GM23338 (cell line): ENCODE data around the gene SMPDL3A. TPM values are rescaled to one million over a fixed set of nuclear protein-coding genes. Genes with fewer than 3 reads are reported as not detected.

Source experiments
- ATAC-seq: fragments of 200-7000 bp; cut with Tn5 transposase; 3 replicates; pipeline ENCODE4 v1.9.1; 2020
- DNase-seq: peaks from one replicate; pipeline ENCODE4 v3.0.0-alpha.2; 2015; ENCODE audit warnings: low spot score
- H2AFZ ChIP-seq: fragments of 200-600 bp; sonication (generic); 2 replicates; pipeline ENCODE4 v1.8.0; 2016; ENCODE audit warnings: antibody characterized with exemption, mild to moderate bottlenecking, moderate library complexity
- H3F3A ChIP-seq: fragments of 200-600 bp; sonication (generic); replicated peaks from 2 replicates; pipeline ENCODE4 v1.8.0; 2017; ENCODE audit warnings: antibody characterized with exemption, mixed run types, low read depth
- H3K27ac ChIP-seq: fragments of 200-600 bp; sonication (generic); 2 replicates; pipeline ENCODE4 v1.6.1; 2016; ENCODE audit warnings: low read depth
- H3K27me3 ChIP-seq: fragments of 200-600 bp; sonication (generic); 2 replicates; pipeline ENCODE4 v1.8.0; 2016; ENCODE audit warnings: mild to moderate bottlenecking, mixed run types, moderate library complexity; ENCODE audit not compliant: insufficient read depth
- H3K36me3 ChIP-seq: fragments of 200-600 bp; sonication (generic); 2 replicates; pipeline ENCODE4 v1.8.0; 2016; ENCODE audit warnings: mild to moderate bottlenecking; ENCODE audit not compliant: insufficient read depth
- H3K4me1 ChIP-seq: fragments of 200-600 bp; sonication (generic); 2 replicates; pipeline ENCODE4 v1.8.0; 2016; ENCODE audit warnings: mild to moderate bottlenecking, moderate library complexity; ENCODE audit not compliant: insufficient read depth
- H3K4me2 ChIP-seq: fragments of 200-600 bp; sonication (generic); 2 replicates; pipeline ENCODE4 v1.7.1; 2017; ENCODE audit warnings: mixed run types
- H3K4me3 ChIP-seq: fragments of 200-600 bp; sonication (generic); 2 replicates; pipeline ENCODE4 v1.6.1; 2016; ENCODE audit warnings: mixed run types
- H3K79me2 ChIP-seq: fragments of 200-600 bp; sonication (generic); replicated peaks from 2 replicates; pipeline ENCODE4 v1.8.0; 2017; ENCODE audit warnings: mild to moderate bottlenecking; ENCODE audit not compliant: insufficient read depth
- H3K9me2 ChIP-seq: fragments of 200-600 bp; sonication (generic); 2 replicates; pipeline ENCODE4 v1.8.0; 2017; ENCODE audit not compliant: insufficient read depth
- H4K20me1 ChIP-seq: fragments of 200-600 bp; sonication (generic); replicated peaks from 2 replicates; pipeline ENCODE4 v1.8.0; 2017; ENCODE audit warnings: mild to moderate bottlenecking; ENCODE audit not compliant: insufficient read depth
- H3K27ac Mint-ChIP-seq: 2 replicates; pipeline ENCODE4 v1.8.0; 2020; ENCODE audit warnings: inconsistent platforms, mild to moderate bottlenecking, moderate library complexity, mixed read lengths
- H3K27me3 Mint-ChIP-seq: 3 replicates; pipeline ENCODE4 v1.8.0; 2022; ENCODE audit warnings: low read depth, mild to moderate bottlenecking, moderate library complexity, mixed read lengths, inconsistent platforms; ENCODE audit not compliant: insufficient read depth, poor library complexity
- H3K36me3 Mint-ChIP-seq: 3 replicates; pipeline ENCODE4 v1.8.0; 2021; ENCODE audit warnings: low read depth, mild to moderate bottlenecking, inconsistent platforms, moderate library complexity, mixed read lengths
- H3K4me1 Mint-ChIP-seq: 3 replicates; pipeline ENCODE4 v1.8.0; 2020; ENCODE audit warnings: mild to moderate bottlenecking, inconsistent platforms, mixed read lengths
- H3K4me3 Mint-ChIP-seq: 3 replicates; pipeline ENCODE4 v1.8.0; 2021; ENCODE audit warnings: moderate library complexity, mild to moderate bottlenecking, inconsistent platforms, mixed read lengths
- H3K9me3 Mint-ChIP-seq: 3 replicates; pipeline ENCODE4 v1.8.0; 2020; ENCODE audit warnings: moderate library complexity, mild to moderate bottlenecking, inconsistent platforms, mixed read lengths
- CREB1 ChIP-seq: fragments of 250-450 bp; sonication (Bioruptor Pico); IDR thresholded peaks from 2 replicates; pipeline ENCODE4 v1.5.0; 2020; ENCODE audit warnings: low read depth, mild to moderate bottlenecking, moderate library complexity
- EZH2 ChIP-seq: fragments of 200-600 bp; sonication (generic); IDR thresholded peaks from one replicate; pipeline ENCODE4 v1.8.0; 2017; ENCODE audit warnings: antibody characterized with exemption, mild to moderate bottlenecking, low read depth; ENCODE audit not compliant: unreplicated experiment
- EZH2phosphoT487 ChIP-seq: fragments of 200-600 bp; sonication (generic); IDR thresholded peaks from one replicate; pipeline ENCODE4 v1.8.1; 2018; ENCODE audit warnings: antibody characterized with exemption; ENCODE audit not compliant: unreplicated experiment
- JUNB ChIP-seq: IDR thresholded peaks from one replicate; pipeline ENCODE4 v1.6.1; 2016; ENCODE audit warnings: antibody characterized with exemption; ENCODE audit not compliant: unreplicated experiment
- NANOG ChIP-seq: IDR thresholded peaks from 2 replicates; pipeline ENCODE4 v1.6.1; 2016; ENCODE audit warnings: antibody characterized with exemption, borderline replicate concordance
- POLR2AphosphoS5 ChIP-seq: IDR thresholded peaks from 2 replicates; pipeline ENCODE4 v1.6.1; 2016; ENCODE audit warnings: antibody characterized with exemption, low read depth
- STAT1 ChIP-seq: IDR thresholded peaks from one replicate; pipeline ENCODE4 v1.6.1; 2016; ENCODE audit warnings: antibody characterized with exemption; ENCODE audit not compliant: unreplicated experiment
- ZNF114 ChIP-seq: fragments of 250-450 bp; sonication (Bioruptor Pico); IDR thresholded peaks from 2 replicates; pipeline ENCODE4 v1.5.0; 2020; ENCODE audit warnings: mild to moderate bottlenecking, moderate library complexity
- ZNF331 ChIP-seq: fragments of 250-450 bp; sonication (Bioruptor Pico); IDR thresholded peaks from 2 replicates; pipeline ENCODE4 v1.5.0; 2020; ENCODE audit warnings: low read depth, mild to moderate bottlenecking, moderate library complexity
- polyA plus RNA-seq: library from polyadenylated mRNA; unstranded; fragments of >200 nt; fragmentation: Nextera tagmentation; extraction: Ambion mirVana; gene quantifications from 2 replicates; pipeline ENCODE4 v1.2.1, GENCODE V29; 2016
- total RNA-seq: library from RNA; depleted of rRNA; stranded (reverse); fragments of >200 nt; shearing (Covaris generic); gene quantifications from 2 replicates; pipeline ENCODE4 v1.2.3, GENCODE V29; 2014
- TF ChIP-seq, protein P1 (sequence below): IDR thresholded peaks from one replicate; pipeline ENCODE4 v1.6.1; 2018; ENCODE audit warnings: antibody characterized with exemption; ENCODE audit not compliant: unreplicated experiment
- TF ChIP-seq, protein P2 (sequence below): fragments of 250-450 bp; sonication (Bioruptor Pico); IDR thresholded peaks from 2 replicates; pipeline ENCODE4 v1.5.0; 2020; ENCODE audit warnings: mild to moderate bottlenecking, moderate library complexity
- TF ChIP-seq, protein P3 (sequence below), 2 experiments: fragments of 200-600 bp in 1 of 2; sonication (generic) in 1 of 2; conservative IDR thresholded peaks; 2 replicates each; pipeline versions ENCODE4 v1.5.1 to v1.6.1; 2016 to 2017; ENCODE audit warnings: antibody characterized with exemption in 2 of 2, low read depth in 2 of 2, mild to moderate bottlenecking in 2 of 2, moderate library complexity in 1 of 2
- TF ChIP-seq, protein P4 (sequence below): IDR thresholded peaks from 2 replicates; pipeline ENCODE4 v1.6.1; 2016; ENCODE audit warnings: antibody characterized with exemption

Gene SMPDL3A
- total and polyA plus RNA-seq, 2 experiments from 2014 or later = 3.5 to 6.3 TPM

DNA sequence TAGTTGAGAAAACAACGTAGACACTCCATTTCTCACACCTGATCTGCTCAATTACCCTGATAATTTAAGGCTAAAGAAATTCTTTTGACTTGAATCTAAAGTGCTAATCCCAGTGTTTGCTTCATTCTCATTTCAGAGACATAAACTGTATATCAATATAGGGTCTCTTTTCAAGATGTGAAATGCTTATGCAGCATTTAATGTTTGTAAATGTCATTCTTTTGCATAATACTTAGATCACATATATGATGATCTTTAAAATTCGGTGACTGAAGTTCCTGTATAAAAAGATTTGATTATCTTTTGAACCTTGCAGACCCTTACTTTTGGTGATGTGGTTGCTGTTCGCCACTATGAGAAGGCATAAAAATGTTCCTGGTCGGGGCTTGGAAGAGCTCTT lies 5.7 kb upstream of the SMPDL3A start:
- TF ChIP-seq NANOG (no peak), EZH2 (no peak), POLR2AphosphoS5 (no peak), ZNF331 (CRISPR knock-in tag) (no peak), ZNF114 (CRISPR knock-in tag) (no peak), JUNB (no peak), STAT1 (no peak), EZH2phosphoT487 (no peak), CREB1 (no peak)
- TF ChIP-seq, protein P1, sequence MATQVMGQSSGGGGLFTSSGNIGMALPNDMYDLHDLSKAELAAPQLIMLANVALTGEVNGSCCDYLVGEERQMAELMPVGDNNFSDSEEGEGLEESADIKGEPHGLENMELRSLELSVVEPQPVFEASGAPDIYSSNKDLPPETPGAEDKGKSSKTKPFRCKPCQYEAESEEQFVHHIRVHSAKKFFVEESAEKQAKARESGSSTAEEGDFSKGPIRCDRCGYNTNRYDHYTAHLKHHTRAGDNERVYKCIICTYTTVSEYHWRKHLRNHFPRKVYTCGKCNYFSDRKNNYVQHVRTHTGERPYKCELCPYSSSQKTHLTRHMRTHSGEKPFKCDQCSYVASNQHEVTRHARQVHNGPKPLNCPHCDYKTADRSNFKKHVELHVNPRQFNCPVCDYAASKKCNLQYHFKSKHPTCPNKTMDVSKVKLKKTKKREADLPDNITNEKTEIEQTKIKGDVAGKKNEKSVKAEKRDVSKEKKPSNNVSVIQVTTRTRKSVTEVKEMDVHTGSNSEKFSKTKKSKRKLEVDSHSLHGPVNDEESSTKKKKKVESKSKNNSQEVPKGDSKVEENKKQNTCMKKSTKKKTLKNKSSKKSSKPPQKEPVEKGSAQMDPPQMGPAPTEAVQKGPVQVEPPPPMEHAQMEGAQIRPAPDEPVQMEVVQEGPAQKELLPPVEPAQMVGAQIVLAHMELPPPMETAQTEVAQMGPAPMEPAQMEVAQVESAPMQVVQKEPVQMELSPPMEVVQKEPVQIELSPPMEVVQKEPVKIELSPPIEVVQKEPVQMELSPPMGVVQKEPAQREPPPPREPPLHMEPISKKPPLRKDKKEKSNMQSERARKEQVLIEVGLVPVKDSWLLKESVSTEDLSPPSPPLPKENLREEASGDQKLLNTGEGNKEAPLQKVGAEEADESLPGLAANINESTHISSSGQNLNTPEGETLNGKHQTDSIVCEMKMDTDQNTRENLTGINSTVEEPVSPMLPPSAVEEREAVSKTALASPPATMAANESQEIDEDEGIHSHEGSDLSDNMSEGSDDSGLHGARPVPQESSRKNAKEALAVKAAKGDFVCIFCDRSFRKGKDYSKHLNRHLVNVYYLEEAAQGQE = no peak
- TF ChIP-seq, protein P2, sequence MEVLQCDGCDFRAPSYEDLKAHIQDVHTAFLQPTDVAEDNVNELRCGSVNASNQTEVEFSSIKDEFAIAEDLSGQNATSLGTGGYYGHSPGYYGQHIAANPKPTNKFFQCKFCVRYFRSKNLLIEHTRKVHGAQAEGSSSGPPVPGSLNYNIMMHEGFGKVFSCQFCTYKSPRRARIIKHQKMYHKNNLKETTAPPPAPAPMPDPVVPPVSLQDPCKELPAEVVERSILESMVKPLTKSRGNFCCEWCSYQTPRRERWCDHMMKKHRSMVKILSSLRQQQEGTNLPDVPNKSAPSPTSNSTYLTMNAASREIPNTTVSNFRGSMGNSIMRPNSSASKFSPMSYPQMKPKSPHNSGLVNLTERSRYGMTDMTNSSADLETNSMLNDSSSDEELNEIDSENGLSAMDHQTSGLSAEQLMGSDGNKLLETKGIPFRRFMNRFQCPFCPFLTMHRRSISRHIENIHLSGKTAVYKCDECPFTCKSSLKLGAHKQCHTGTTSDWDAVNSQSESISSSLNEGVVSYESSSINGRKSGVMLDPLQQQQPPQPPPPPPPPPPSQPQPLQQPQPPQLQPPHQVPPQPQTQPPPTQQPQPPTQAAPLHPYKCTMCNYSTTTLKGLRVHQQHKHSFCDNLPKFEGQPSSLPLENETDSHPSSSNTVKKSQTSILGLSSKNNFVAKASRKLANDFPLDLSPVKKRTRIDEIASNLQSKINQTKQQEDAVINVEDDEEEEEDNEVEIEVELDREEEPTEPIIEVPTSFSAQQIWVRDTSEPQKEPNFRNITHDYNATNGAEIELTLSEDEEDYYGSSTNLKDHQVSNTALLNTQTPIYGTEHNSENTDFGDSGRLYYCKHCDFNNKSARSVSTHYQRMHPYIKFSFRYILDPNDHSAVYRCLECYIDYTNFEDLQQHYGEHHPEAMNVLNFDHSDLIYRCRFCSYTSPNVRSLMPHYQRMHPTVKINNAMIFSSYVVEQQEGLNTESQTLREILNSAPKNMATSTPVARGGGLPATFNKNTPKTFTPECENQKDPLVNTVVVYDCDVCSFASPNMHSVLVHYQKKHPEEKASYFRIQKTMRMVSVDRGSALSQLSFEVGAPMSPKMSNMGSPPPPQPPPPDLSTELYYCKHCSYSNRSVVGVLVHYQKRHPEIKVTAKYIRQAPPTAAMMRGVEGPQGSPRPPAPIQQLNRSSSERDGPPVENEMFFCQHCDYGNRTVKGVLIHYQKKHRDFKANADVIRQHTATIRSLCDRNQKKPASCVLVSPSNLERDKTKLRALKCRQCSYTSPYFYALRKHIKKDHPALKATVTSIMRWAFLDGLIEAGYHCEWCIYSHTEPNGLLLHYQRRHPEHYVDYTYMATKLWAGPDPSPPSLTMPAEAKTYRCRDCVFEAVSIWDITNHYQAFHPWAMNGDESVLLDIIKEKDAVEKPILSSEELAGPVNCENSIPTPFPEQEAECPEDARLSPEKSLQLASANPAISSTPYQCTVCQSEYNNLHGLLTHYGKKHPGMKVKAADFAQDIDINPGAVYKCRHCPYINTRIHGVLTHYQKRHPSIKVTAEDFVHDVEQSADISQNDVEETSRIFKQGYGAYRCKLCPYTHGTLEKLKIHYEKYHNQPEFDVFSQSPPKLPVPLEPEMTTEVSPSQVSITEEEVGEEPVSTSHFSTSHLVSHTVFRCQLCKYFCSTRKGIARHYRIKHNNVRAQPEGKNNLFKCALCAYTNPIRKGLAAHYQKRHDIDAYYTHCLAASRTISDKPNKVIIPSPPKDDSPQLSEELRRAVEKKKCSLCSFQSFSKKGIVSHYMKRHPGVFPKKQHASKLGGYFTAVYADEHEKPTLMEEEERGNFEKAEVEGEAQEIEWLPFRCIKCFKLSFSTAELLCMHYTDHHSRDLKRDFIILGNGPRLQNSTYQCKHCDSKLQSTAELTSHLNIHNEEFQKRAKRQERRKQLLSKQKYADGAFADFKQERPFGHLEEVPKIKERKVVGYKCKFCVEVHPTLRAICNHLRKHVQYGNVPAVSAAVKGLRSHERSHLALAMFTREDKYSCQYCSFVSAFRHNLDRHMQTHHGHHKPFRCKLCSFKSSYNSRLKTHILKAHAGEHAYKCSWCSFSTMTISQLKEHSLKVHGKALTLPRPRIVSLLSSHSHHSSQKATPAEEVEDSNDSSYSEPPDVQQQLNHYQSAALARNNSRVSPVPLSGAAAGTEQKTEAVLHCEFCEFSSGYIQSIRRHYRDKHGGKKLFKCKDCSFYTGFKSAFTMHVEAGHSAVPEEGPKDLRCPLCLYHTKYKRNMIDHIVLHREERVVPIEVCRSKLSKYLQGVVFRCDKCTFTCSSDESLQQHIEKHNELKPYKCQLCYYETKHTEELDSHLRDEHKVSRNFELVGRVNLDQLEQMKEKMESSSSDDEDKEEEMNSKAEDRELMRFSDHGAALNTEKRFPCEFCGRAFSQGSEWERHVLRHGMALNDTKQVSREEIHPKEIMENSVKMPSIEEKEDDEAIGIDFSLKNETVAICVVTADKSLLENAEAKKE (CRISPR knock-in tag) = no peak
- TF ChIP-seq, protein P3, sequence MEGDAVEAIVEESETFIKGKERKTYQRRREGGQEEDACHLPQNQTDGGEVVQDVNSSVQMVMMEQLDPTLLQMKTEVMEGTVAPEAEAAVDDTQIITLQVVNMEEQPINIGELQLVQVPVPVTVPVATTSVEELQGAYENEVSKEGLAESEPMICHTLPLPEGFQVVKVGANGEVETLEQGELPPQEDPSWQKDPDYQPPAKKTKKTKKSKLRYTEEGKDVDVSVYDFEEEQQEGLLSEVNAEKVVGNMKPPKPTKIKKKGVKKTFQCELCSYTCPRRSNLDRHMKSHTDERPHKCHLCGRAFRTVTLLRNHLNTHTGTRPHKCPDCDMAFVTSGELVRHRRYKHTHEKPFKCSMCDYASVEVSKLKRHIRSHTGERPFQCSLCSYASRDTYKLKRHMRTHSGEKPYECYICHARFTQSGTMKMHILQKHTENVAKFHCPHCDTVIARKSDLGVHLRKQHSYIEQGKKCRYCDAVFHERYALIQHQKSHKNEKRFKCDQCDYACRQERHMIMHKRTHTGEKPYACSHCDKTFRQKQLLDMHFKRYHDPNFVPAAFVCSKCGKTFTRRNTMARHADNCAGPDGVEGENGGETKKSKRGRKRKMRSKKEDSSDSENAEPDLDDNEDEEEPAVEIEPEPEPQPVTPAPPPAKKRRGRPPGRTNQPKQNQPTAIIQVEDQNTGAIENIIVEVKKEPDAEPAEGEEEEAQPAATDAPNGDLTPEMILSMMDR (conservative IDR thresholded peaks at IDR 0.05; ENCODE audit: low read depth in 2 of 2) = no peak
- TF ChIP-seq, protein P4, sequence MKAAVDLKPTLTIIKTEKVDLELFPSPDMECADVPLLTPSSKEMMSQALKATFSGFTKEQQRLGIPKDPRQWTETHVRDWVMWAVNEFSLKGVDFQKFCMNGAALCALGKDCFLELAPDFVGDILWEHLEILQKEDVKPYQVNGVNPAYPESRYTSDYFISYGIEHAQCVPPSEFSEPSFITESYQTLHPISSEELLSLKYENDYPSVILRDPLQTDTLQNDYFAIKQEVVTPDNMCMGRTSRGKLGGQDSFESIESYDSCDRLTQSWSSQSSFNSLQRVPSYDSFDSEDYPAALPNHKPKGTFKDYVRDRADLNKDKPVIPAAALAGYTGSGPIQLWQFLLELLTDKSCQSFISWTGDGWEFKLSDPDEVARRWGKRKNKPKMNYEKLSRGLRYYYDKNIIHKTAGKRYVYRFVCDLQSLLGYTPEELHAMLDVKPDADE = no peak
- DNase-seq (no peak), ATAC-seq (no peak)
- H4K20me1 ChIP-seq = no peaks in the 10 kb centered on the region
- Mint-ChIP-seq H3K27me3 (peaks cover 7% of the 10 kb centered on the region), H3K27ac (no peak overlapping the region), H3K9me3 (no peaks in the 10 kb centered on the region), H3K36me3 (no peaks in the 10 kb centered on the region), H3K4me3 (no peak overlapping the region), H3K4me1 (peaks cover 55% of the 10 kb centered on the region)
- peaks cover 54% of the 10 kb centered on the region for H3K4me1 ChIP-seq
- no peaks in the 10 kb centered on the region for H3K79me2 ChIP-seq
- no peaks in the 10 kb centered on the region for H3F3A ChIP-seq
- H3K36me3 ChIP-seq = no peaks in the 10 kb centered on the region
- 0 out of 2 replicates have a peak overlapping the region, but pooled peaks have one; percentile 17 for H3K4me2 ChIP-seq
- H2AFZ ChIP-seq = no peak overlapping the region
- no peaks in the 10 kb centered on the region for H3K9me2 ChIP-seq
- no peak overlapping the region for H3K27ac ChIP-seq
- H3K27me3 ChIP-seq = peaks cover 20% of the 10 kb centered on the region
- H3K4me3 ChIP-seq = no peak overlapping the region
